HEK293 (cell line): ENCODE results near the gene APOL1.

Experiments
- ZEB2 ChIP-seq: fragments of 450-650 bp; formaldehyde crosslinking; IDR thresholded peaks from 2 replicates; pipeline ENCODE4 v1.5.1; 2016; ENCODE audit warnings: missing biosample characterization, missing genetic modification characterization
- ZIC2 ChIP-seq: fragments of 450-650 bp; formaldehyde crosslinking; IDR thresholded peaks from 2 replicates; pipeline ENCODE4 v1.5.1; 2016; ENCODE audit warnings: missing biosample characterization, missing genetic modification characterization
- ZNF140 ChIP-seq: fragments of 450-650 bp; formaldehyde crosslinking; IDR thresholded peaks from 2 replicates; pipeline ENCODE4 v1.5.1; 2016; ENCODE audit warnings: missing biosample characterization, missing genetic modification characterization
- ZNF155 ChIP-seq: fragments of 450-650 bp; formaldehyde crosslinking; IDR thresholded peaks from 2 replicates; pipeline ENCODE4 v1.5.1; 2016; ENCODE audit warnings: missing biosample characterization, missing genetic modification characterization
- ZNF274 ChIP-seq, 2 experiments: fragments of 200-500 bp in 1 of 2; fragments of 450-650 bp in 1 of 2; sonication (Bioruptor generic) in 1 of 2; formaldehyde crosslinking in 1 of 2; IDR thresholded peaks; 2 replicates each; pipeline versions ENCODE4 v1.5.1 to v1.6.1; 2014 to 2016; ENCODE audit warnings: borderline replicate concordance in 1 of 2, inconsistent platforms in 1 of 2, low read length in 1 of 2, missing biosample characterization in 1 of 2, missing genetic modification characterization in 1 of 2
- TF ChIP-seq, protein P1 (sequence below): fragments of 450-650 bp; formaldehyde crosslinking; IDR thresholded peaks from 2 replicates; pipeline ENCODE4 v1.5.1; 2016; ENCODE audit warnings: missing biosample characterization, missing genetic modification characterization
- TF ChIP-seq, protein P2 (sequence below): fragments of 450-650 bp; formaldehyde crosslinking; IDR thresholded peaks from 2 replicates; pipeline ENCODE4 v1.5.1; 2016; ENCODE audit warnings: missing biosample characterization, missing genetic modification characterization
- TF ChIP-seq, protein P3 (sequence below): fragments of 450-650 bp; formaldehyde crosslinking; IDR thresholded peaks from 2 replicates; pipeline ENCODE4 v1.5.1; 2016; ENCODE audit warnings: missing biosample characterization, missing genetic modification characterization

DNA sequence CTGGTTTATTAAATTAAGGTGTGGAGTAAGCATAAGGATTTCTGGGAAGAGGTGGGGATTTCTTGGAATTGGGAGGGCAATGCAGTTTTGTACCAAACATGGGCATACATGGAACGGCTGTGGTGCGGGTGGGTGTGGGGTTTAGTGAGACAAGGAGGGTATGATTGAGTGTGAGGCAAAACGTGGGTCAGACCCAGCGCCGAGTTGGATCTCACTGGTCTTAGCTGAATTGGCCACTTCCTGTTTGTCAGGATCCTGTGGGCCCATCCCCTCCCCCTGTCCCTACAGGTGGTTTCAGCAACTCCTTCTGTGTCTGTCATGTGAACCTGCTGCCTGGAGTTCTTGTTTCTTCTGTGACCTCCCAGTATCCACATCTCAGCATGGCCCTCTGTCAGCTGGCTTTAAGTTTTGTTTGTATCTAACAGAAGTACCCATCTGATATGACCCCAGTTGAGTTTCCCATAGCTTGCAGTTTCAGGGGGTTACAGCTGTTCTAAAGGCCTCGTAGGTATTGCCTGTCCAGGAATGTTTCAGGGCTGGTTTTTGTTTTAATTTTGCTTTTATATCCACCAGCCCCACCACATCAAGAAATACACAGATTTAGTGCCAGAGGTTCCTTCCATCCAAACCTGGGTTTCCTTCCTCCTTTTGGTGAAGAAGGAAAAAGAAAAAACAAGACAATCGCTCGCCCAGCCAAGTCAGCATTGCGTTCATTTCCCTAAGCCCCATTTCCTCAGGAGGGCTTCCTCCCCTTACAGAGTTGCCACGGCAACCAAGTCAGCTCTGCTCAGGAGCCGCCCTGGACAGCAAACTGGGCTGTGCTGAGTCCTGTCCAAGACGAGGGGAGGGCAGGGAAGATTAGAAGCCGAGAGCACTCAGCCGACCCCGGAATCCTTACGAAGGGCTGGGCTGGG is 6.0 kb downstream of the APOL1 start:
- no peak for TF ChIP-seq ZNF140 (tag by site-specific recombination)
- no peak for TF ChIP-seq ZNF155 (tag by site-specific recombination)
- TF ChIP-seq, protein P1, sequence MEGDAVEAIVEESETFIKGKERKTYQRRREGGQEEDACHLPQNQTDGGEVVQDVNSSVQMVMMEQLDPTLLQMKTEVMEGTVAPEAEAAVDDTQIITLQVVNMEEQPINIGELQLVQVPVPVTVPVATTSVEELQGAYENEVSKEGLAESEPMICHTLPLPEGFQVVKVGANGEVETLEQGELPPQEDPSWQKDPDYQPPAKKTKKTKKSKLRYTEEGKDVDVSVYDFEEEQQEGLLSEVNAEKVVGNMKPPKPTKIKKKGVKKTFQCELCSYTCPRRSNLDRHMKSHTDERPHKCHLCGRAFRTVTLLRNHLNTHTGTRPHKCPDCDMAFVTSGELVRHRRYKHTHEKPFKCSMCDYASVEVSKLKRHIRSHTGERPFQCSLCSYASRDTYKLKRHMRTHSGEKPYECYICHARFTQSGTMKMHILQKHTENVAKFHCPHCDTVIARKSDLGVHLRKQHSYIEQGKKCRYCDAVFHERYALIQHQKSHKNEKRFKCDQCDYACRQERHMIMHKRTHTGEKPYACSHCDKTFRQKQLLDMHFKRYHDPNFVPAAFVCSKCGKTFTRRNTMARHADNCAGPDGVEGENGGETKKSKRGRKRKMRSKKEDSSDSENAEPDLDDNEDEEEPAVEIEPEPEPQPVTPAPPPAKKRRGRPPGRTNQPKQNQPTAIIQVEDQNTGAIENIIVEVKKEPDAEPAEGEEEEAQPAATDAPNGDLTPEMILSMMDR (tag by site-specific recombination), result no peak
- no peak for TF ChIP-seq ZEB2 (tag by site-specific recombination)
- TF ChIP-seq, protein P2, sequence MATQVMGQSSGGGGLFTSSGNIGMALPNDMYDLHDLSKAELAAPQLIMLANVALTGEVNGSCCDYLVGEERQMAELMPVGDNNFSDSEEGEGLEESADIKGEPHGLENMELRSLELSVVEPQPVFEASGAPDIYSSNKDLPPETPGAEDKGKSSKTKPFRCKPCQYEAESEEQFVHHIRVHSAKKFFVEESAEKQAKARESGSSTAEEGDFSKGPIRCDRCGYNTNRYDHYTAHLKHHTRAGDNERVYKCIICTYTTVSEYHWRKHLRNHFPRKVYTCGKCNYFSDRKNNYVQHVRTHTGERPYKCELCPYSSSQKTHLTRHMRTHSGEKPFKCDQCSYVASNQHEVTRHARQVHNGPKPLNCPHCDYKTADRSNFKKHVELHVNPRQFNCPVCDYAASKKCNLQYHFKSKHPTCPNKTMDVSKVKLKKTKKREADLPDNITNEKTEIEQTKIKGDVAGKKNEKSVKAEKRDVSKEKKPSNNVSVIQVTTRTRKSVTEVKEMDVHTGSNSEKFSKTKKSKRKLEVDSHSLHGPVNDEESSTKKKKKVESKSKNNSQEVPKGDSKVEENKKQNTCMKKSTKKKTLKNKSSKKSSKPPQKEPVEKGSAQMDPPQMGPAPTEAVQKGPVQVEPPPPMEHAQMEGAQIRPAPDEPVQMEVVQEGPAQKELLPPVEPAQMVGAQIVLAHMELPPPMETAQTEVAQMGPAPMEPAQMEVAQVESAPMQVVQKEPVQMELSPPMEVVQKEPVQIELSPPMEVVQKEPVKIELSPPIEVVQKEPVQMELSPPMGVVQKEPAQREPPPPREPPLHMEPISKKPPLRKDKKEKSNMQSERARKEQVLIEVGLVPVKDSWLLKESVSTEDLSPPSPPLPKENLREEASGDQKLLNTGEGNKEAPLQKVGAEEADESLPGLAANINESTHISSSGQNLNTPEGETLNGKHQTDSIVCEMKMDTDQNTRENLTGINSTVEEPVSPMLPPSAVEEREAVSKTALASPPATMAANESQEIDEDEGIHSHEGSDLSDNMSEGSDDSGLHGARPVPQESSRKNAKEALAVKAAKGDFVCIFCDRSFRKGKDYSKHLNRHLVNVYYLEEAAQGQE, result no peak
- peak; percentile 9; the same call in 1 of the 2 replicates for TF ChIP-seq ZIC2
- TF ChIP-seq, protein P3, sequence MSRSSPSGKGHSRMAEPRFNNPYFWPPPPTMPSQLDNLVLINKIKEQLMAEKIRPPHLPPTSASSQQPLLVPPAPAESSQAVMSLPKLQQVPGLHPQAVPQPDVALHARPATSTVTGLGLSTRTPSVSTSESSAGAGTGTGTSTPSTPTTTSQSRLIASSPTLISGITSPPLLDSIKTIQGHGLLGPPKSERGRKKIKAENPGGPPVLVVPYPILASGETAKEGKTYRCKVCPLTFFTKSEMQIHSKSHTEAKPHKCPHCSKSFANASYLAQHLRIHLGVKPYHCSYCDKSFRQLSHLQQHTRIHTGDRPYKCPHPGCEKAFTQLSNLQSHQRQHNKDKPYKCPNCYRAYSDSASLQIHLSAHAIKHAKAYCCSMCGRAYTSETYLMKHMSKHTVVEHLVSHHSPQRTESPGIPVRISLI (tag by site-specific recombination), result no peak
- no peak for TF ChIP-seq ZNF274 (IDR thresholded peaks at IDR 0.05; ENCODE audit: low read length)
- no peak for TF ChIP-seq ZNF274 (tag by site-specific recombination; IDR thresholded peaks at IDR 0.05; ENCODE audit: borderline replicate concordance)
